HL-60 (cell line): ENCODE results near the gene TYRP1.

Experiments
- CTCF ChIP-seq: IDR thresholded peaks from one replicate; pipeline ENCODE4 v1.5.1; 2011; ENCODE audit warnings: low read length, control low read depth, inconsistent platforms; ENCODE audit not compliant: insufficient read depth
- GABPA ChIP-seq: IDR thresholded peaks from 2 replicates; pipeline ENCODE4 v1.6.1; 2012; ENCODE audit warnings: low read depth
- POLR2AphosphoS5 ChIP-seq: IDR thresholded peaks from 2 replicates; pipeline ENCODE4 v1.6.1; 2012; ENCODE audit warnings: low read depth

DNA sequence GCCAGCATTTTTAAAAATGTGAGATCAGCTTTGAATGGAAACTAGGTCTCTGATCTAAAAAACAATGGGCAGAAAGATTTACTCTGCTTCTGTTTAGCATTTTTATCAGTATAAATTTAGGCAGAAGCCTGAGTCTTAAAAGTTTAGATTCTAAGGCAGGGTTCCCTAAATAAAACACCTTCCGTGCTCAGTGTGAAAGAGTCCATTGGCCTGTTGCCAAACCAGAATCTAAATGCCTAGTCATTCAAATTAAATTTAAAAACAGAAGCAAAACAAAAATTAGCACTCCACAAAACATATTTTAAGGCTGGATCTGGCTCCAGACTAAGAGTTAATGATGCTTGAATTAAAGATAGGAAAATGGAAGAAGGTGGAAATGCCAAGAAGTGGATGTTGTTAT lies 4.5 kb downstream of the TYRP1 start:
- TF ChIP-seq CTCF (no peak), POLR2AphosphoS5 (no peak), GABPA (no peak)
